ENCODE measurements around the gene PARP8. TPM values are rescaled to one million over a fixed set of nuclear protein-coding genes. Genes with fewer than 3 reads are reported as not detected.

PARP8 gene
- total and polyA plus RNA-seq, 2 of the 8 experiments (the other 6 are each of a cell fraction or from before 2014, with no cell fraction given) = 16.6 to 30.6 TPM

GRCh38 chr5:50814556-50814955 is 148.1 kb downstream of the PARP8 start (continued):
- TF ChIP-seq CHD7 (IDR thresholded peaks at IDR 0.05; ENCODE audit: insufficient replicate concordance, low read length) (no peak), SIRT6 (IDR thresholded peaks at IDR 0.05; ENCODE audit: low read length) (no peak), RBBP5 (IDR thresholded peaks at IDR 0.05; ENCODE audit: borderline replicate concordance, low read depth, low read length) (no peak), EGR1 (IDR thresholded peaks at IDR 0.05; ENCODE audit: borderline replicate concordance, low read depth, low read length) (no peak), BRCA1 (IDR thresholded peaks at IDR 0.05; ENCODE audit: low read depth, low read length) (no peak), SRF (IDR thresholded peaks at IDR 0.05; ENCODE audit: low read depth, low read length) (no peak)

Data from H1 (cell line).